GM12892 (cell line): ENCODE results near the gene SLC24A3.

Experiments used
- POLR2A ChIP-seq: IDR thresholded peaks from 2 replicates; pipeline ENCODE4 v1.6.1; 2011; ENCODE audit warnings: low read depth, low read length, control low read depth
- POLR2AphosphoS5 ChIP-seq: IDR thresholded peaks from 2 replicates; pipeline ENCODE4 v1.6.1; 2011; ENCODE audit warnings: low read depth, low read length, control low read depth

DNA sequence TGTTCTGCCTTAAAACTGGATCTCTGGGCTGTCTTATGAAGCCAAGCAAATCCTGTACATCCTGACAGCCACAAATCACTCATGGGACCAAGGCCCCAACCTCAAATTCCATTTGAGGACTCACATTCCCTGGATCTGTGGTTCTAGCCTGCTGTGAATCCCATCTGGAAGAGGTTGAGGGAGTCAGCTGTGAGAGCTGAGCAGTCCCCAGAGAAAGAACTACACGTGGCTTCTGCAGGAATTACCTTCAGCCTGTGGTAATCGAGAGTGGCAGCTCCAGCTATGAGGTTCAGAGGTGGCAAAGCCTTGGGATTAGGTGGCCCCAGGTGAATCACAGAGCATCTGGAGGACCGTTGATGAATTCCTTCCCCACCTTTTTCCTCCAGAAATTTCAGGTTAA is 245.2 kb downstream of the SLC24A3 start:
- TF ChIP-seq POLR2A (no peak), POLR2AphosphoS5 (no peak)
